AG04450 (cell line): Measurements from ENCODE around the gene MARCHF6. TPM values are rescaled to one million over a fixed set of nuclear protein-coding genes. Genes with fewer than 3 reads are reported as not detected.

Experiments
- CTCF ChIA-PET: fragments of 300-600, 350-600 bp; formaldehyde crosslinking; extraction: SDS; loops from one replicate; lab custom pipeline; 2022; ENCODE audit warnings: antibody characterized with exemption, inconsistent platforms; lab: Charles Lee
- POLR2A ChIA-PET: fragments of 350-600 bp; formaldehyde crosslinking; extraction: SDS; loops from one replicate; lab custom pipeline; 2021; ENCODE audit warnings: antibody characterized with exemption, inconsistent platforms; lab: Yijun Ruan, JAX
- DNase-seq: peaks from one replicate; pipeline ENCODE4 v3.0.0-alpha.2; 2011; ENCODE audit warnings: low read depth, low spot score
- H3K27ac ChIP-seq: one replicate; pipeline ENCODE4 v1.5.1; 2012; ENCODE audit warnings: low read depth, low read length, control low read depth
- H3K27me3 ChIP-seq: one replicate; pipeline ENCODE4 v1.6.0; 2012; ENCODE audit warnings: low read length; ENCODE audit not compliant: control insufficient read depth, insufficient read depth
- H3K4me3 ChIP-seq: 2 replicates; pipeline ENCODE4 v1.5.1; 2011; ENCODE audit warnings: mild to moderate bottlenecking, low read depth, low read length, control low read depth
- H3K9me3 ChIP-seq: 2 replicates; pipeline ENCODE4 v1.5.1; 2012; ENCODE audit warnings: low read length; ENCODE audit not compliant: control insufficient read depth, insufficient read depth
- polyA plus RNA-seq: library from polyadenylated mRNA; depleted of rRNA; stranded (reverse); fragments of >200 nt; gene quantifications from 2 replicates; pipeline ENCODE4 v1.2.3, GENCODE V29; 2011
- TF ChIP-seq, protein P1 (sequence below): IDR thresholded peaks from 2 replicates; pipeline ENCODE4 v1.5.1; 2011; ENCODE audit warnings: low read depth, low read length, control low read depth, inconsistent platforms

Gene MARCHF6
- polyA plus RNA-seq, 1 experiment: 136 TPM

DNA sequence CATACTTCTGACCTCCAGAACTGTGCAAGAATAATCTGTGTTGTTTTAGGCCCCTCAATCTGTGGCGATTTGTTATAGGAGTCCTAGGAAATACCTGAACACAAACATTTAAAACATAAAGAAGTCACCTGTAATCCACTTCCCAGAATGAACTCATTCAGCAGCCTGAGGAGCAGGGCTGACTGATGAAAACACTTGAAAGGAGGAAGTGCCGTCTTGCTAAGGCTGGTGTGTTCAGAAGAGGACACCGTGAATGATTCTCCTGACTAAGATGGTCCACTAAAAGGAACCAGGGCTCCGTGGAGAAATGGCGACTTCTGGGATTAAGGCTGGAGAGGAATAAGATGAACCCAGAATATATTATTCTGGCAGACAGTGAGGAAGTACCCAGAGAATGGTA, 18.7 kb upstream of the MARCHF6 start:
- TF ChIP-seq, protein P1, sequence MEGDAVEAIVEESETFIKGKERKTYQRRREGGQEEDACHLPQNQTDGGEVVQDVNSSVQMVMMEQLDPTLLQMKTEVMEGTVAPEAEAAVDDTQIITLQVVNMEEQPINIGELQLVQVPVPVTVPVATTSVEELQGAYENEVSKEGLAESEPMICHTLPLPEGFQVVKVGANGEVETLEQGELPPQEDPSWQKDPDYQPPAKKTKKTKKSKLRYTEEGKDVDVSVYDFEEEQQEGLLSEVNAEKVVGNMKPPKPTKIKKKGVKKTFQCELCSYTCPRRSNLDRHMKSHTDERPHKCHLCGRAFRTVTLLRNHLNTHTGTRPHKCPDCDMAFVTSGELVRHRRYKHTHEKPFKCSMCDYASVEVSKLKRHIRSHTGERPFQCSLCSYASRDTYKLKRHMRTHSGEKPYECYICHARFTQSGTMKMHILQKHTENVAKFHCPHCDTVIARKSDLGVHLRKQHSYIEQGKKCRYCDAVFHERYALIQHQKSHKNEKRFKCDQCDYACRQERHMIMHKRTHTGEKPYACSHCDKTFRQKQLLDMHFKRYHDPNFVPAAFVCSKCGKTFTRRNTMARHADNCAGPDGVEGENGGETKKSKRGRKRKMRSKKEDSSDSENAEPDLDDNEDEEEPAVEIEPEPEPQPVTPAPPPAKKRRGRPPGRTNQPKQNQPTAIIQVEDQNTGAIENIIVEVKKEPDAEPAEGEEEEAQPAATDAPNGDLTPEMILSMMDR: no peak
- H3K9me3 ChIP-seq: no peaks in the 10 kb centered on the region; the same call in 1 of the 2 replicates
- ChIA-PET CTCF (interaction anchor here (2.5 kb wide), 1 partner anchor 51 kb away, joined by 12 read pairs; no protein-coding TSS in a partner anchor), POLR2A (no interaction called here)
- H3K27ac ChIP-seq: no peak overlapping the region
- H3K4me3 ChIP-seq: no peak overlapping the region
- DNase-seq: no peak
- no peaks in the 10 kb centered on the region for H3K27me3 ChIP-seq

DNA sequence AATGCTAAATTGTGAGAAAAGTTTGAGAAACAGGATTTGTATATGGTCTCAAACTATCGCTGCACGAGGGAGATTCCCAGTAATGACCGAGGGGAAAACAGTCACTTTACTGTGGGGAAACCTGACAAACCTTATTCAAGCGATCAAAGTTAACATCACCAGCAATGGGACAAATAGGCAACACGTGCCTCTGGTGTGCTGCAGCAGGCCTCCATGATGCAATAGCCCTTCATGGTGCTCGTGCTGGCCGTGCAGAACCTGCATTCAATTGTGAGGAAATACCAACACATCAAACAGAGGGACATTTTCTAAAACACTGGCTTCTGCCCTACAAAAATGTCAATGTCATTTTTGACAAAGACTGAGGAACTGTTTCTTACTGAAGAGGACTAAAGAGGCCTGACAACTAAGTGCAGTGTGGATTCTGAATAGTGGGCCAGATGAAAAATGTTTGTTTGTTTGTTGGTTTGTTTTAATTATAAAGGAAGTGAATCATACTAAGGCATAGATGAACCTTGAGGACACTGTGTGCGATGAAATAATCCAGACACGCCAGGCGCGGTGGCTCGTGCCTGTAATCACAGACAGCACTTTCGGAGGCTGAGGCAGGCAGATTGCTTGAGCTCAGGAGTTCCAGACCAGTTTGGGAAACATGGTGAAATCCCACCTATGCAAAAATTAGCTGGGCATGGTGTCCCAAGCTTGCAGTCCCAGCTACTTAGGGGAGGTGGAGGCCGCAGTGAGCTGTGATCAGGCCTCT, 17.6 kb upstream of the MARCHF6 start:
- Histone ChIP-seq H3K9me3 (no peaks in the 10 kb centered on the region; the same call in 1 of the 2 replicates), H3K27ac (no peak overlapping the region), H3K4me3 (no peak overlapping the region), H3K27me3 (no peaks in the 10 kb centered on the region)
- ChIA-PET POLR2A (no interaction called here), CTCF (no interaction called here)
- TF ChIP-seq, protein P1: no peak
- DNase-seq: no peak

DNA sequence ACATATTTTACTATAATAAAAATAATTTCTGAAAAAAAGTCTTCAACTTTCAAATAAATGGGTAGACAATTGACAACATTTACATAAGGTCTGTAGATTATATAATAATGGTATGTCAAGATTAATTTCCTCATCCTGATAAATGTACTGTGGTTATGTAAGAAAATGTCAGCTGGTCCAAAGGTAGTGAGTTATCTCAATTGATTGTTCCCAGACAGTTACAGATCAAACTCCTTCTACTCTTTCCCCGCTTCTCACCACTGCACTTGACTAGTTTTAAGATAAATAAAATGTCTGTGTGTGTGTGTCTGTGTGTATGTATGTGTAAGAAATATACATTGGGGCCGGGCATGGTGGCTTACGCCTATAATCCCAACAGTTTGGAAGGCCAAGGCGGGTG, 16.4 kb upstream of the MARCHF6 start:
- Histone ChIP-seq H3K27me3 (no peaks in the 10 kb centered on the region), H3K4me3 (no peak overlapping the region), H3K9me3 (no peaks in the 10 kb centered on the region; the same call in 1 of the 2 replicates), H3K27ac (no peak overlapping the region)
- ChIA-PET POLR2A (no interaction called here), CTCF (interaction anchor here (0.7 to 1.0 kb wide), 3 partner anchors 18 to 1244 kb away, joined by 3 to 6 read pairs (median 4); no protein-coding TSS in a partner anchor)
- TF ChIP-seq, protein P1: no peak
- no peak for DNase-seq

DNA sequence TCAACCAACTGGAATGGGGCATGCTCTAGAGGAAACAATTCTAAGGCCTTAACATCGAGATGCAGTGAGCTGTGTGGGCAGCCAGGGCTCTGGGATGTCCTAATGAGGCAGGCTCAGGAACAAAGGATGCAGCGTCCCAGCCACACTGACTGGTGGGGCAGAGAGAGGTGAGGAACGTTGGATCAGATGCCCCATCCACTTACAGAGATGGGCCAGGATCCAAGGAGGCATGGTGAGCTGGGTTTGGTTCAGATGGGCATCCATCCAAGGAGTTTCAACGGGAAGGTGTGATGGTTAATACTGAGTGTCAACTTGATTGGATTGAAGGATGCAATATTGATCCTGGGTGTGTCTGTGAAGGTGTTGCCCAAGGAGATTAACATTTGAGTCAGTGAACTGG, 15.5 kb upstream of the MARCHF6 start:
- DNase-seq: no peak
- H3K9me3 ChIP-seq: no peaks in the 10 kb centered on the region; the same call in 1 of the 2 replicates
- H3K27ac ChIP-seq: no peak overlapping the region
- H3K27me3 ChIP-seq: no peaks in the 10 kb centered on the region
- ChIA-PET POLR2A (interaction anchor here (0.7 kb wide), 1 partner anchor 16 kb away, joined by 4 read pairs; the partner anchor contains the start of gene MARCHF6), CTCF (interaction anchor here (0.5 to 1.0 kb wide), 2 partner anchors 54 to 81 kb away, joined by 3 to 4 read pairs; no protein-coding TSS in a partner anchor)
- no peak overlapping the region for H3K4me3 ChIP-seq
- TF ChIP-seq, protein P1: no peak

DNA sequence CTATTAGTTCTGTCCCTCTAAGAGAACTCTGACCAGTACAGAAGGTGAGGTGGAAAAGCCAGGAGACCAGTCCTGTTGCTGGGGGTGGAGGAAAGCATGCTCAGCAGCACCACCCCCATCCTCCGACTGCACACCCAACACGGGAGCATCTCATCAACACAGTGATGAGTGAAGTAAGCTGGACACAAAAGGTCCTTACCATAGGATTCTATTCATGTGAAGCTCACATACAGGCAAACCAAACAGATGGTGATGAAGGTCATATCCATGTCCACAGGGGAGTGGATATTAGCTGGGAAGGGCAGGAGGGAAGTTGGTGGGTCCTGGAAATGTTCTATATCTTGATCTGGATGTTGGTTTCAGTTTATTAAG, 14.8 kb upstream of the MARCHF6 start:
- H3K9me3 ChIP-seq: no peaks in the 10 kb centered on the region
- no peaks in the 10 kb centered on the region for H3K27me3 ChIP-seq
- no peak overlapping the region for H3K4me3 ChIP-seq
- no peak overlapping the region for H3K27ac ChIP-seq
- ChIA-PET POLR2A (interaction anchor here (1.1 kb wide), 1 partner anchor 15 kb away, joined by 3 read pairs; the partner anchor contains the start of gene MARCHF6), CTCF (interaction anchor here (0.5 kb wide), 1 partner anchor 81 kb away, joined by 3 read pairs; no protein-coding TSS in a partner anchor)
- TF ChIP-seq, protein P1: no peak
- DNase-seq: no peak
